Osteocyte (in vitro differentiated cells): ENCODE measurements around the gene KDM5B. TPM values are rescaled to one million over a fixed set of nuclear protein-coding genes. Genes with fewer than 3 reads are reported as not detected.
"Not testable (repeated sequence)": the region's sequence is repeated elsewhere in the genome, so short reads cannot be mapped to it uniquely, and the experiment has no call there.

Experiments
- DNase-seq: peaks from one replicate; pipeline ENCODE4 v3.0.0; 2021; ENCODE audit warnings: mixed read lengths; ENCODE audit not compliant: unreplicated experiment; ENCODE audit errors: extremely low spot score
- H3K27ac Mint-ChIP-seq: one replicate; pipeline ENCODE4 v1.8.0; 2021; ENCODE audit warnings: mild to moderate bottlenecking, mixed read lengths; ENCODE audit not compliant: unreplicated experiment
- H3K27me3 Mint-ChIP-seq: one replicate; pipeline ENCODE4 v1.8.0; 2021; ENCODE audit warnings: mixed read lengths; ENCODE audit not compliant: unreplicated experiment
- H3K36me3 Mint-ChIP-seq: one replicate; pipeline ENCODE4 v1.8.0; 2021; ENCODE audit warnings: mixed read lengths; ENCODE audit not compliant: unreplicated experiment
- H3K4me1 Mint-ChIP-seq: one replicate; pipeline ENCODE4 v1.8.0; 2021; ENCODE audit warnings: mixed read lengths; ENCODE audit not compliant: unreplicated experiment
- H3K4me3 Mint-ChIP-seq: one replicate; pipeline ENCODE4 v1.8.0; 2021; ENCODE audit warnings: mild to moderate bottlenecking, moderate library complexity, mixed read lengths; ENCODE audit not compliant: unreplicated experiment
- H3K9me3 Mint-ChIP-seq: one replicate; pipeline ENCODE4 v1.8.0; 2021; ENCODE audit warnings: mixed read lengths; ENCODE audit not compliant: unreplicated experiment
- total RNA-seq: library from RNA; stranded (reverse); gene quantifications from 2 replicates; pipeline ENCODE4 v1.2.1, GENCODE V29; 2021
- TF ChIP-seq, protein P1 (sequence below): fragments of 200-600 bp; sonication (generic); IDR thresholded peaks from 2 replicates; pipeline ENCODE4 v1.5.0; 2021; ENCODE audit warnings: antibody characterized with exemption, mild to moderate bottlenecking, moderate library complexity

The KDM5B gene
- total RNA-seq, 1 donor from 2014 or later = 152 TPM

DNA sequence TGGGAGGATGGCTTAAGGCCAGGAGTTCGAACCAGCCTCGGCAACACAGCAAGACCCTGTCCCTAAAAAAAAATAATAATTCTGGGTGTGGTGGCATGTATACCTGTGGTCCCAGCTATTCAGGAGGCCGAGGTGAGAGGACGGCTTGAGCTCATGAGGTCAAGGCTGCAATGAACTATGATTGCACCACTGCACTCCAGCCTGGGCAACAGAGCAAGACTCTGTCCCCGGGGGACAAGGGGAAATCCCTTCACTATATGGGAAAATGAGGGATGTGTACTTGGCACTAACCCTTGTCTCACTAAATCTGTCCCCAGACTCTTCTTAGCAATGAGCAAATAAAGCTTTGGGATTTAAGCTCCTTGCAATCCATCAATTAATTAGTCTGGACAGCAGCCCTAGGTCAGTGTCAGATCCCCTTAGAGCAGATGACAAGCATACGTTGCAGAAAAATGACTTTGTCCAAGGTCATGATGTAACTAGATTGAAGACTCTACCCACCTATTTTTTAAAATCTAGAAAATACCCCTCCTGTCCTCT lies 9.4 kb downstream of the KDM5B start:
- no peak for DNase-seq
- Mint-ChIP-seq H3K9me3 (no peaks in the 10 kb centered on the region), H3K4me1 (peaks cover 41% of the 10 kb centered on the region), H3K36me3 (peaks cover 1% of the 10 kb centered on the region), H3K4me3 (no peak overlapping the region), H3K27me3 (no peaks in the 10 kb centered on the region), H3K27ac (no peak overlapping the region)
- TF ChIP-seq, protein P1, sequence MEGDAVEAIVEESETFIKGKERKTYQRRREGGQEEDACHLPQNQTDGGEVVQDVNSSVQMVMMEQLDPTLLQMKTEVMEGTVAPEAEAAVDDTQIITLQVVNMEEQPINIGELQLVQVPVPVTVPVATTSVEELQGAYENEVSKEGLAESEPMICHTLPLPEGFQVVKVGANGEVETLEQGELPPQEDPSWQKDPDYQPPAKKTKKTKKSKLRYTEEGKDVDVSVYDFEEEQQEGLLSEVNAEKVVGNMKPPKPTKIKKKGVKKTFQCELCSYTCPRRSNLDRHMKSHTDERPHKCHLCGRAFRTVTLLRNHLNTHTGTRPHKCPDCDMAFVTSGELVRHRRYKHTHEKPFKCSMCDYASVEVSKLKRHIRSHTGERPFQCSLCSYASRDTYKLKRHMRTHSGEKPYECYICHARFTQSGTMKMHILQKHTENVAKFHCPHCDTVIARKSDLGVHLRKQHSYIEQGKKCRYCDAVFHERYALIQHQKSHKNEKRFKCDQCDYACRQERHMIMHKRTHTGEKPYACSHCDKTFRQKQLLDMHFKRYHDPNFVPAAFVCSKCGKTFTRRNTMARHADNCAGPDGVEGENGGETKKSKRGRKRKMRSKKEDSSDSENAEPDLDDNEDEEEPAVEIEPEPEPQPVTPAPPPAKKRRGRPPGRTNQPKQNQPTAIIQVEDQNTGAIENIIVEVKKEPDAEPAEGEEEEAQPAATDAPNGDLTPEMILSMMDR = no peak

DNA sequence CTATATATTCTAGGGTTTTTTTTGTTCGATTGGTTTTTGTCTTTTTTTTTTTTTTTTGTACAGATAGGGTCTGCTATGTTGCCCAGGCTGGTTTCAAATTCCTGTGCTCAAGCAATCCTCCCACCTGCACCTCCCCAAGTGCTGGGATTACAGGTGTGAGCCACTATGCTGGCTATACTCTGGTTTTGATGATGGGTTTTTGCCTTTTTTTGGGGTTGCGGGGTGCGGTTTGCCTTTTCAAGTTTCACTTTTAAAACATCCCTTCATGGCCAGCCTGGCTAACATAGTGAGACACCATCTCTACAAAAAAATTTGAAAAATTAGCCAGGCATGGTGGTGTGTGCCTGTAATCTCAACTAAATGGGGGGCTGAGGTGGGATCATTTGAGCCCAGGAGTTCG lies 10.0 kb downstream of the KDM5B start:
- Mint-ChIP-seq H3K36me3 (peaks cover 1% of the 10 kb centered on the region), H3K4me3 (no peak overlapping the region), H3K27me3 (no peaks in the 10 kb centered on the region), H3K4me1 (peaks cover 39% of the 10 kb centered on the region), H3K27ac (no peak overlapping the region), H3K9me3 (no peaks in the 10 kb centered on the region)
- DNase-seq = no peak
- TF ChIP-seq, protein P1 = no peak

DNA sequence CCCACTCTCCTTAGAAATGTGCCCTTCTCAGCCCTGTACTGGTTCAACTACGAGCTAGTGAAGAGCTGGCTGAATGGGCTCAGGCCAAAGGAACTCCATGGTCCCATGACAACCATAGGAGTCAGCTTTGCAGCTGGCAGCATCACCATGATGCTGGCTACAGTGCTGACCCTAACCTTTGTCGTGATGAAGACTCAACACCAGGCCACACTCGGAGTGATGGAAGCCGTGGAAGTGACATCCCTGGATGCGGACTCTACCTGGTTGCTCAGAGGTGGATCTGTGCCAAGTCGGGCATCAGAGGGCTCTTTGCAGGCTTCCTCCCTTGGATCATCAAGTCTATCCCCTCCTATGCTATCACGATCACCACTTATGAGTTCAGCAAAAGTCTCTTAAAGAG lies 11.6 kb downstream of the KDM5B start:
- no peaks in the 10 kb centered on the region for H3K27me3 Mint-ChIP-seq
- no peak overlapping the region for H3K4me3 Mint-ChIP-seq
- DNase-seq = no peak
- no peaks in the 10 kb centered on the region for H3K9me3 Mint-ChIP-seq
- no peak overlapping the region for H3K27ac Mint-ChIP-seq
- TF ChIP-seq, protein P1 = no peak
- H3K36me3 Mint-ChIP-seq = peaks cover 1% of the 10 kb centered on the region
- H3K4me1 Mint-ChIP-seq = peaks cover 27% of the 10 kb centered on the region

DNA sequence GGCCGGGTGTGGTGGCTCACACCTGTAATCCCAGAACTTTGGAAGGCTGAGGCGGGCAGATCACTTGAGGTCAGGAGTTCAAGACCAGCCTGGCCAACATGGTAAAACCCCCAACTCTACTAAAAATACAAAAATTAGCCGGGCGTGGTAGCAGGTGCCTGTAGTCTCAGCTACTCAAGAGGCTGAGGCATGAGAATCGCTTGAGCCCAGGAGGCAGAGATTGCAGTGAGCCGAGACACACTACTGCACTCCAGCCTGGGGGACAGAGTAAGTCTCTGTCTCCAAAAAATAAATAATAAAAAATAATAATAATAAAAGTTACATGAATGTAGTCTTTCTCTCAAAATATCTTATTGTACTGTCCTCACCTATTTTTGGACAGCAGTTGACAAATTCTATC lies 13.3 kb downstream of the KDM5B start:
- H3K9me3 Mint-ChIP-seq, H3K36me3 Mint-ChIP-seq, H3K27ac Mint-ChIP-seq, H3K27me3 Mint-ChIP-seq, DNase-seq, H3K4me3 Mint-ChIP-seq: not testable (repeated sequence)
- peaks cover 19% of the 10 kb centered on the region for H3K4me1 Mint-ChIP-seq

DNA sequence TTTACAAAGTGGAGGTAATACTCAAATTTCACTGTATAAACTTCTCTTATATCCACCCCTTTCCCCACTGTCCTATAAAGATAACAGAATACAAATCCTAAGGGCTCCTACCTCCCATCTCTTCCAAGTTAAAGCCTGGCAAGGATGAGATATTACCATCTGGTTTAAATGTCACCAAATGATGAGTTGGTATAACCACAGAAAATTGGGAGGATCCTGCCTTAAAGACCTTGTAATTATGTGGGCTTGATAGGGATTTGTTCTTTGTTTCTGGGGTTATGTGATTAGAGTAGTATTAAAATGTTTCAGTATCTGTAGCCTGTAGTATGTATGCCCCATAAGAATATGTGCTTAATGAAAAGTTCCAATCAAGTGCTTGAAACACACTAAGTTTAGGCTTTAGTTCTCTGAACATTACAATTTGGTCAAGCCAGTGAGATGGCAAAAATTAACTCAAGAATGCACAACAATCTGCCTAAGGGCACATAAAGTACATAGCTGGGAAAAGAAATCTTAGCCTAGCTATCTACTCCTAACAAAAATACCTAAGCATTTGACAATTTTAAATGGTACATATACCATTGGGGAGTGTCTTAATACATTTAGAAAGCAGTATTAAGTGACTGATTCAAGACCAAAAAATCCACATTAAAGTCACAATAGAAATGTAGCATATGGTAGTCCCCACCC lies 14.0 kb downstream of the KDM5B start:
- Mint-ChIP-seq H3K27me3 (no peaks in the 10 kb centered on the region), H3K4me3 (no peak overlapping the region), H3K36me3 (no peaks in the 10 kb centered on the region), H3K27ac (no peak overlapping the region), H3K9me3 (no peaks in the 10 kb centered on the region), H3K4me1 (peaks cover 19% of the 10 kb centered on the region)
- TF ChIP-seq, protein P1 = no peak
- DNase-seq = no peak
